ENCODE measurements around the gene LAMP5. TPM values are rescaled to one million over a fixed set of nuclear protein-coding genes. Genes with fewer than 3 reads are reported as not detected.

Gene LAMP5
- polyA plus RNA-seq, 1 donor (not counting 4 experiments of a cell fraction or from before 2014, with no cell fraction given): not detected

DNA sequence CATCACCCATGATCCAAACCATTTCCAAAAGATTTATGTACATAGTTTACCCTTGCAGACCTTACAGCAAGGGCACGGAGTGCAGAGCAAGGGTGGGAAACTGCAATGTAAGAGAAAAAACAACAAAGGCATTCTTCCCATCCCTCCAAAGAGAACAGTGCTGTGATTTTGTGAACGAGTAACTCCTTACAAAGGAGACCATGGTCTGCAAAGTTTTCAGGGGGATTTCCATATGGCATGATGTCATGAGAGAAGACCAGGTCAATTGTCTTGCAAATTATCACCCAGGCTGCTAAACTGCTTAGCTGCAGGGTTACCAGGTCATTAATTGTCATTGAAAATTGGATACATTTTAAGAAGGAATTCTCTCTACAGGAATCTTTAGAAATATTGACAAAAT, 58.3 kb downstream of the LAMP5 start:
- no peaks in the 10 kb centered on the region for H3K36me3 ChIP-seq (ENCODE audit: control insufficient read depth in 2 of 2, extremely low read depth in 1 of 2, insufficient read depth in 2 of 2, low read length in 2 of 2)
- H4K20me1 ChIP-seq (ENCODE audit: control insufficient read depth, extremely low read depth, insufficient read depth, low read length): no peaks in the 10 kb centered on the region
- H3K4me3 ChIP-seq (ENCODE audit: control insufficient read depth in 2 of 3, extremely low read depth in 1 of 3, insufficient read depth in 2 of 3, low read depth in 1 of 3, low read length in 3 of 3): no peak overlapping the region
- no peak for TF ChIP-seq EZH2 (IDR thresholded peaks at IDR 0.05; ENCODE audit: low read length)
- TF ChIP-seq, protein P1, sequence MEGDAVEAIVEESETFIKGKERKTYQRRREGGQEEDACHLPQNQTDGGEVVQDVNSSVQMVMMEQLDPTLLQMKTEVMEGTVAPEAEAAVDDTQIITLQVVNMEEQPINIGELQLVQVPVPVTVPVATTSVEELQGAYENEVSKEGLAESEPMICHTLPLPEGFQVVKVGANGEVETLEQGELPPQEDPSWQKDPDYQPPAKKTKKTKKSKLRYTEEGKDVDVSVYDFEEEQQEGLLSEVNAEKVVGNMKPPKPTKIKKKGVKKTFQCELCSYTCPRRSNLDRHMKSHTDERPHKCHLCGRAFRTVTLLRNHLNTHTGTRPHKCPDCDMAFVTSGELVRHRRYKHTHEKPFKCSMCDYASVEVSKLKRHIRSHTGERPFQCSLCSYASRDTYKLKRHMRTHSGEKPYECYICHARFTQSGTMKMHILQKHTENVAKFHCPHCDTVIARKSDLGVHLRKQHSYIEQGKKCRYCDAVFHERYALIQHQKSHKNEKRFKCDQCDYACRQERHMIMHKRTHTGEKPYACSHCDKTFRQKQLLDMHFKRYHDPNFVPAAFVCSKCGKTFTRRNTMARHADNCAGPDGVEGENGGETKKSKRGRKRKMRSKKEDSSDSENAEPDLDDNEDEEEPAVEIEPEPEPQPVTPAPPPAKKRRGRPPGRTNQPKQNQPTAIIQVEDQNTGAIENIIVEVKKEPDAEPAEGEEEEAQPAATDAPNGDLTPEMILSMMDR (optimal IDR thresholded peaks at IDR 0.05 in 1 of 3, IDR thresholded peaks at IDR 0.05 in 1 of 3, conservative IDR thresholded peaks at IDR 0.05 in 1 of 3; ENCODE audit: extremely low read depth in 1 of 3, insufficient read depth in 2 of 3, low read length in 3 of 3): no peak
- no peaks in the 10 kb centered on the region for H3K27me3 ChIP-seq (ENCODE audit: control insufficient read depth, extremely low read depth, insufficient read depth, low read length)
- H3K4me1 ChIP-seq (ENCODE audit: control insufficient read depth, extremely low read depth, insufficient read depth, low read length): no peaks in the 10 kb centered on the region
- H3K4me2 ChIP-seq (ENCODE audit: control insufficient read depth, extremely low read depth, insufficient read depth, low read depth, low read length): no peak overlapping the region
- no peaks in the 10 kb centered on the region for H3K9me3 ChIP-seq (ENCODE audit: control insufficient read depth, low read depth, low read length)
- no peaks in the 10 kb centered on the region for H3K79me2 ChIP-seq (ENCODE audit: control insufficient read depth, insufficient read depth, low read length)
- no peaks in the 10 kb centered on the region for H3K9me1 ChIP-seq (ENCODE audit: control insufficient read depth, extremely low read depth, insufficient read depth, low read length)
- H2AFZ ChIP-seq (ENCODE audit: control insufficient read depth, low read length): no peak overlapping the region
- no peak overlapping the region for H3K27ac ChIP-seq (ENCODE audit: control insufficient read depth, insufficient read depth, low read length)
- DNase-seq (ENCODE audit: low read depth, low spot score): no peak
- dilution Hi-C loops (cut with MboI; ENCODE audit: extremely low pct_ligation_motif_present, low sequenced_read_pairs): no loop called here
- no peak for FAIRE-seq
- no peak overlapping the region for H3K9ac ChIP-seq (ENCODE audit: control insufficient read depth, extremely low read depth, insufficient read depth, low read length)

DNA sequence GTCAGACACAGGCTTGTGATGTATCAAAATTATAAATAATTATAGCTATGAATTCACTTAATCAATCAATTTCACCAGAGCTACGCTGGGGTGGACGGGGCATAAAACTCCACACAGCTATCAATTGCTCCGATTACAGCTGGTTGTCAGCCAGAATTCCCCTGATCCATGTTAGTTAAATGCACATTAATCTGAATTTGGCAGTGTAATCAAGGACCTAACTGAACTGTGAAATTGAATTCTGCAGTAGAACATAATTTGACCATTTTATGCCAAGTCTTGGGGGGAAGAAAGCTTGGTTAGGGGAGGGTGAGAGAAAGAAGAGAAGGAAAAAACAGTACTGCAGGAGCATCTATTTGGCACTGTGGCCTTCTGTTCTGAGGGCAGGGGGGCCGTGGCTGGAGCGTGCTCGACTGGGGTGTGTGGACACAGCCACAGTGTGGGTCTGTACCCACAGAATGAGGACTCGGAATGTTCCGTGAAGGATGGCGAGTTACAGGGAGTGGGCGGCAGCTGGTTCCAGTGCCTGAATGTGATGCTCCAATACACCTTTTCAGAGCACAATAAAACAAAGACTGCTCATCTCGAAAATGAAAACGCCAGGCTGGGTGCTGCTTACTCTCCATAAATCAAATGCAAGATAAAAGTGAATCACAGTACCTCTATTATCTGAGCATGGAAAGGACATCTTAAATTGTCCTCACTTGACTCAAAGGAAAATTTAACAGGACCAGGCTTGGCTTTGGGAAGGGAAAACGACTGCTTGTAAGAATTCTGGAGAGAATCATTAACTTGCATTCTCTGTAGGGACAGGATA, 59.2 kb downstream of the LAMP5 start:
- dilution Hi-C loops (cut with MboI; ENCODE audit: extremely low pct_ligation_motif_present, low sequenced_read_pairs): no loop called here
- Histone ChIP-seq H2AFZ (ENCODE audit: control insufficient read depth, low read length) (no peak overlapping the region), H4K20me1 (ENCODE audit: control insufficient read depth, extremely low read depth, insufficient read depth, low read length) (no peaks in the 10 kb centered on the region), H3K36me3 (ENCODE audit: control insufficient read depth in 2 of 2, extremely low read depth in 1 of 2, insufficient read depth in 2 of 2, low read length in 2 of 2) (no peaks in the 10 kb centered on the region), H3K4me3 (ENCODE audit: control insufficient read depth in 2 of 3, extremely low read depth in 1 of 3, insufficient read depth in 2 of 3, low read depth in 1 of 3, low read length in 3 of 3) (no peak overlapping the region), H3K27ac (ENCODE audit: control insufficient read depth, insufficient read depth, low read length) (no peak overlapping the region), H3K4me1 (ENCODE audit: control insufficient read depth, extremely low read depth, insufficient read depth, low read length) (no peaks in the 10 kb centered on the region), H3K4me2 (ENCODE audit: control insufficient read depth, extremely low read depth, insufficient read depth, low read depth, low read length) (no peak overlapping the region), H3K27me3 (ENCODE audit: control insufficient read depth, extremely low read depth, insufficient read depth, low read length) (no peaks in the 10 kb centered on the region), H3K9me3 (ENCODE audit: control insufficient read depth, low read depth, low read length) (no peaks in the 10 kb centered on the region), H3K79me2 (ENCODE audit: control insufficient read depth, insufficient read depth, low read length) (no peaks in the 10 kb centered on the region), H3K9ac (ENCODE audit: control insufficient read depth, extremely low read depth, insufficient read depth, low read length) (no peak overlapping the region), H3K9me1 (ENCODE audit: control insufficient read depth, extremely low read depth, insufficient read depth, low read length) (no peaks in the 10 kb centered on the region)
- DNase-seq (ENCODE audit: low read depth, low spot score) (no peak), FAIRE-seq (no peak)
- TF ChIP-seq, protein P1 (optimal IDR thresholded peaks at IDR 0.05 in 1 of 3, IDR thresholded peaks at IDR 0.05 in 1 of 3, conservative IDR thresholded peaks at IDR 0.05 in 1 of 3; ENCODE audit: extremely low read depth in 1 of 3, insufficient read depth in 2 of 3, low read length in 3 of 3): no peak
- no peak for TF ChIP-seq EZH2 (IDR thresholded peaks at IDR 0.05; ENCODE audit: low read length)
